Activated CD4-positive, alpha-beta T cell treated with anti-CD3 and anti-CD28 coated beads for 24 hours (primary cell): ENCODE measurements around the gene ANKRD28.

Experiments used
- DNase-seq, 2 donors: peaks; one replicate each; pipeline ENCODE4 v3.0.0-alpha.2; 2020; ENCODE audit warnings: low read depth in 2 of 2

Gene ANKRD28

GRCh38 chr3:15723624-15723884 is 74.2 kb downstream of the ANKRD28 start:
- DNase-seq: no peak

GRCh38 chr3:15722877-15723623 is 74.7 kb downstream of the ANKRD28 start:
- DNase-seq: no peak

- no peak for DNase-seq
These were observed 81.6 kb downstream of the ANKRD28 start for GRCh38 chr3:15716178-15716577.

GRCh38 chr3:15714448-15714847 is 83.3 kb downstream of the ANKRD28 start:
- no peak for DNase-seq

GRCh38 chr3:15713364-15713763 is 84.4 kb downstream of the ANKRD28 start:
- no peak for DNase-seq

GRCh38 chr3:15711281-15711680 is 86.5 kb downstream of the ANKRD28 start:
- no peak for DNase-seq

- DNase-seq: no peak
These were observed 88.7 kb downstream of the ANKRD28 start for GRCh38 chr3:15708882-15709677.

GRCh38 chr3:15707779-15708178 is 90.0 kb downstream of the ANKRD28 start:
- DNase-seq: no peak

GRCh38 chr3:15703346-15703745 is 94.4 kb downstream of the ANKRD28 start:
- DNase-seq: no peak

GRCh38 chr3:15694628-15695027 is 103.2 kb downstream of the ANKRD28 start:
- no peak for DNase-seq

- DNase-seq: no peak
These were observed 104.4 kb downstream of the ANKRD28 start for GRCh38 chr3:15693355-15693754.

- no peak for DNase-seq
These were observed 107.0 kb downstream of the ANKRD28 start for GRCh38 chr3:15690748-15691147.

GRCh38 chr3:15690230-15690629 is 107.5 kb downstream of the ANKRD28 start:
- DNase-seq: no peak

- DNase-seq: no peak
These were observed 111.9 kb downstream of the ANKRD28 start for GRCh38 chr3:15685927-15686326.

GRCh38 chr3:15683253-15683652 is 114.5 kb downstream of the ANKRD28 start:
- no peak for DNase-seq

- DNase-seq: no peak
These were observed 115.1 kb downstream of the ANKRD28 start for GRCh38 chr3:15682561-15683185.

- DNase-seq: no peak
These were observed 116.1 kb downstream of the ANKRD28 start for GRCh38 chr3:15681668-15682067.

- no peak for DNase-seq
These were observed 118.5 kb downstream of the ANKRD28 start for GRCh38 chr3:15679306-15679705.

GRCh38 chr3:15676259-15676658 is 121.5 kb downstream of the ANKRD28 start:
- DNase-seq: no peak

- no peak for DNase-seq
These were observed 124.2 kb downstream of the ANKRD28 start for GRCh38 chr3:15673536-15673935.

- no peak for DNase-seq
These were observed 130.3 kb downstream of the ANKRD28 start for GRCh38 chr3:15667484-15667883.

- no peak for DNase-seq
These were observed 131.5 kb downstream of the ANKRD28 start for GRCh38 chr3:15666277-15666676.
